MCF 10A (cell line): Measurements from ENCODE around the gene MAPT. TPM values are rescaled to one million over a fixed set of nuclear protein-coding genes. Genes with fewer than 3 reads are reported as not detected.

Experiments used
- BruUV-seq: library from RNA; stranded (reverse); fragments of 400-500 nt; replicated peaks from 2 replicates; lab custom pipeline; 2021; lab: Mats Ljungman, UMichigan
- CTCF ChIA-PET: fragments of 300-600 bp; sonication (Branson Sonifier 250); formaldehyde crosslinking; extraction: SDS; loops from one replicate; lab custom pipeline; 2021; ENCODE audit warnings: antibody characterized with exemption, inconsistent platforms; lab: Yijun Ruan, JAX
- POLR2A ChIA-PET: fragments of 300-600, 350-650 bp; sonication (Branson Sonifier 250); formaldehyde crosslinking; extraction: SDS; loops from one replicate; lab custom pipeline; 2020; ENCODE audit warnings: antibody characterized with exemption, inconsistent platforms; lab: Yijun Ruan, JAX
- DNase-seq: peaks from one replicate; pipeline ENCODE4 v3.0.0-alpha.2; 2018; ENCODE audit not compliant: unreplicated experiment
- H3K27ac Mint-ChIP-seq: one replicate; pipeline ENCODE4 v1.8.0; 2022; ENCODE audit warnings: mild to moderate bottlenecking, low read depth, mixed read lengths; ENCODE audit not compliant: unreplicated experiment
- H3K27me3 Mint-ChIP-seq: one replicate; pipeline ENCODE4 v1.8.0; 2022; ENCODE audit warnings: mixed read lengths; ENCODE audit not compliant: insufficient read depth, unreplicated experiment
- H3K36me3 Mint-ChIP-seq: one replicate; pipeline ENCODE4 v1.8.0; 2022; ENCODE audit warnings: mild to moderate bottlenecking, moderate library complexity, mixed read lengths; ENCODE audit not compliant: insufficient read depth, unreplicated experiment
- H3K4me1 Mint-ChIP-seq: one replicate; pipeline ENCODE4 v1.8.0; 2022; ENCODE audit warnings: mixed read lengths; ENCODE audit not compliant: insufficient read depth, unreplicated experiment
- H3K4me3 Mint-ChIP-seq: one replicate; pipeline ENCODE4 v1.8.0; 2022; ENCODE audit warnings: mild to moderate bottlenecking, moderate library complexity, mixed read lengths; ENCODE audit not compliant: unreplicated experiment
- H3K9me3 Mint-ChIP-seq: one replicate; pipeline ENCODE4 v1.8.0; 2022; ENCODE audit warnings: mixed read lengths; ENCODE audit not compliant: unreplicated experiment
- intact Hi-C: fragments of 100-400 bp; cut with micrococcal nuclease; formaldehyde crosslinking; loops from 2 replicates; pipeline ENCODE4 v1.14.1; 2022
- total RNA-seq: library from RNA; stranded (reverse); gene quantifications from 2 replicates; pipeline ENCODE4 v1.2.3, GENCODE V29; 2022
- TF ChIP-seq, protein P1 (sequence below): fragments of 200-600 bp; IDR thresholded peaks from one replicate; pipeline ENCODE4 v1.8.0; 2022; ENCODE audit warnings: antibody characterized with exemption, mild to moderate bottlenecking; ENCODE audit not compliant: unreplicated experiment

The MAPT gene
- total RNA-seq, 1 experiment from 2014 or later: 0.42 TPM

DNA sequence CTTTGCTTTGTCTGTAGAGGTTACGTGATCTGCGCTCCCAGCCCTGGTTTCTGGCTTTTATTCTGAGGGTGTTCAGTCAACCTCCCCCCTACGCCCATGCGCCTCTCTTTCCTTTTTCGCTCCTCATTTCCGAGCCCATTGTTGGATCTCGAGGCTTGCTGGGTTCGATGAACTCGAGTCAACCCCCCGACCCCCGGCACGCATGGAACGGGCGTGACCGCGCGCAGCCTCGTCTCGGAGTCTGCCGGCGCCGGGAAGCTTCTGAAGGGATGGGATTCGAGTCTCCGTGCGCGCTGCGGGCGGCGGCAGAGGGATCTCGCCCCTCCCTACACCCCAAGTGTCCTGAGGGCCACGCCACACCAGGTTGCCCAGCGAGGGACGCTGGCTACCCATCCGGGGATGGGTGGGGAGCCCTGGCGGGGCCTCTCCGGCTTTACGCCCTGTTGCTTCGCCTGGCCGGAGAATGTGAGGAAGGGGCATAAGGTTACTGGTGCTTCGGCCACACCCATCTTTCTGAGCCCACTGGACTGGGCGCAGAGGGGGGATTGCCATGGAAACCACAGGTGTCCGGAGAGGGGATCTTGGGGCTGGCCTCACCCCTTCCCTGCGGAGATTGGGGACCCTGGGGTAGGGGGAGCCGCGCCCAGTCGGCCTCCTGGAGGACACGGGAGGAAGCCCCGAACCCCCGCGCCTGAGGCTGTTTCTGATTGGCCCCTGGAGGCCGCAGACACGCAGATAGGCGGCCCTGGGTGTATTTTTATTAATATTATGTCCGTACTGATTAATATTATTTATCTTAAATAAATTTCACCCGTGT lies 1.8 kb downstream of the MAPT start:
- Mint-ChIP-seq H3K36me3 (no peaks in the 10 kb centered on the region), H3K4me3 (peak overlapping the region; percentile 49), H3K27me3 (peaks cover 39% of the 10 kb centered on the region), H3K4me1 (no peaks in the 10 kb centered on the region), H3K27ac (no peak overlapping the region), H3K9me3 (no peaks in the 10 kb centered on the region)
- ChIA-PET CTCF (no interaction called here), POLR2A (no interaction called here)
- no peak for DNase-seq
- intact Hi-C loops: no loop called here
- TF ChIP-seq, protein P1, sequence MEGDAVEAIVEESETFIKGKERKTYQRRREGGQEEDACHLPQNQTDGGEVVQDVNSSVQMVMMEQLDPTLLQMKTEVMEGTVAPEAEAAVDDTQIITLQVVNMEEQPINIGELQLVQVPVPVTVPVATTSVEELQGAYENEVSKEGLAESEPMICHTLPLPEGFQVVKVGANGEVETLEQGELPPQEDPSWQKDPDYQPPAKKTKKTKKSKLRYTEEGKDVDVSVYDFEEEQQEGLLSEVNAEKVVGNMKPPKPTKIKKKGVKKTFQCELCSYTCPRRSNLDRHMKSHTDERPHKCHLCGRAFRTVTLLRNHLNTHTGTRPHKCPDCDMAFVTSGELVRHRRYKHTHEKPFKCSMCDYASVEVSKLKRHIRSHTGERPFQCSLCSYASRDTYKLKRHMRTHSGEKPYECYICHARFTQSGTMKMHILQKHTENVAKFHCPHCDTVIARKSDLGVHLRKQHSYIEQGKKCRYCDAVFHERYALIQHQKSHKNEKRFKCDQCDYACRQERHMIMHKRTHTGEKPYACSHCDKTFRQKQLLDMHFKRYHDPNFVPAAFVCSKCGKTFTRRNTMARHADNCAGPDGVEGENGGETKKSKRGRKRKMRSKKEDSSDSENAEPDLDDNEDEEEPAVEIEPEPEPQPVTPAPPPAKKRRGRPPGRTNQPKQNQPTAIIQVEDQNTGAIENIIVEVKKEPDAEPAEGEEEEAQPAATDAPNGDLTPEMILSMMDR: no peak
- BruUV-seq: no TSS peak

DNA sequence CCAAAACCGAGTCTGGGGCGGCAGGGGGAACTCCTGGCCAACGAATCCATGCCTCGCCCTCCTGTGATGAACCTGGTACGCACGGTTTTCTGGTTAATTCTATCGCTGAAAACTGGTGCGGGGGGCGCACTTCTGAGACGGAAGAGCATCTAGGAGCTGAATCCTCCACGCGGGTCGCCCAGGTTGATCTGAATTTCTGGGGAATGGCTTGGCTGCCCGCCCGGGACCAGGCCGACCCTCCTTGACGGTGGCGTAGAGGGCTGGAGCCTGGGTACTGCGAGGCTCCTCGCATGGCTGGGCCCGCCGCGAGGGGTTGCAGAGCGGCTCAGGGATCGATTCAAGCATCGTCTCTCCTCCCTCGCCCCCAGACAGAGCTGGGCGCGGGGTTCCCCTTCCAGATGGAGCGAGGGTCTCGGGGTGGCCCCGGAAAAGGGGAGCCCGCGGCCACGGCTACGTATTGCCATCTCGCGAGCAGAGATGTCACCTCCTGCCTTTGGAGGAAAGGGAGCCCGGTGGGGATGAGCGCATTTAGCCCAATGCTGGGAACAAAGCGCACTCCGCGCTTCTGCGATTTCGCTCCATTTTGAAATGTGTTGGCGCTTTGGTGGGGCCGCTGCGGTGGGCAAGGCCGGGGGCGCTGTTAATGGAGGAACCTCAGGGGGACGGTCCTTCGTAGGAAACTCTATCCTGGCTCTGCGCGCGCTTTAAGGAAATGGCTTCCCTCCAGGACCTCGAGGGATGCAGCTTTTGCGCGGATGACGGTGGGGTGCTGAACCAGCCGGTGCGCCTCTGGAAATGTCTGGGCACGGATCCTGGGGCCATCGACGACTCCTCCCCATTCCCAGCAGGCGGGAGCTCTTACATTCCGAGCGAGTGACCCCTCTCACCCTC lies 2.7 kb downstream of the MAPT start:
- H3K4me1 Mint-ChIP-seq: no peaks in the 10 kb centered on the region
- H3K27me3 Mint-ChIP-seq: peaks cover 37% of the 10 kb centered on the region
- POLR2A ChIA-PET: no interaction called here

DNA sequence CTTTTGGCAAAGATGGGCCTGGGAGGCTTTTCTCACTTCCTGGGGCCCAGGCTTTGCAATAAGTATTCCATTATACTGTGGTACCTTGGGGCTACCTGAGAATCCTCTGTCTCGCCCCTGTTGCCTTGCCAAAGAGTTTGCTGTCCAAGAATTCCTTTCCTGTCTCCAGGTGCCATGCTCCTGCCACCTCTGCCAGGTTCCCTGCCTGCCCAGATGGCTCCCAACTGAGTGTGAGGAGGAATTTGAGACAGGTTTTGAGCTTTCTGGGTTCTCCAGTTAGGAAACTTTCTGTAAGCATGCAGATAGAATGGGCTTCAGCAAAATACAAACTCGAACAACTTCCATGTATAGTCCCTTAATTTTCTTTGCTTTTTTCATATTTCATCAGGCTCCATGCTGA lies 5.8 kb downstream of the MAPT start:
- Mint-ChIP-seq H3K9me3 (no peaks in the 10 kb centered on the region), H3K4me1 (no peaks in the 10 kb centered on the region), H3K27ac (no peak overlapping the region), H3K4me3 (no peak overlapping the region), H3K36me3 (no peaks in the 10 kb centered on the region), H3K27me3 (peaks cover 36% of the 10 kb centered on the region)
- CTCF ChIA-PET: interaction anchor here (2.6 kb wide), 1 partner anchor 49 kb away, joined by 8 read pairs; no protein-coding TSS in a partner anchor
- intact Hi-C loops: no loop called here
- TF ChIP-seq, protein P1: no peak
- no peak for DNase-seq
- POLR2A ChIA-PET: no interaction called here
- no TSS peak for BruUV-seq

More for the DNA sequence above, 2.7 kb downstream of the MAPT start:
- Mint-ChIP-seq H3K36me3 (no peaks in the 10 kb centered on the region), H3K4me3 (no peak overlapping the region), H3K9me3 (no peaks in the 10 kb centered on the region), H3K27ac (no peak overlapping the region)
- DNase-seq: no peak
- CTCF ChIA-PET: interaction anchor here (2.6 kb wide), 1 partner anchor 52 kb away, joined by 8 read pairs; no protein-coding TSS in a partner anchor
- intact Hi-C loops: no loop called here
- TF ChIP-seq, protein P1: no peak
- BruUV-seq: no TSS peak
